Astrocyte (in vitro differentiated cells and primary cell): Measurements from ENCODE around the gene CDO1.

Experiments
- CTCF ChIP-seq: IDR thresholded peaks from 2 replicates; pipeline ENCODE4 v1.5.1; 2011; ENCODE audit warnings: low read depth, mild to moderate bottlenecking, inconsistent platforms, low read length, moderate library complexity; ENCODE audit not compliant: insufficient read depth
- EZH2 ChIP-seq: IDR thresholded peaks from 2 replicates; pipeline ENCODE4 v1.6.1; 2012; ENCODE audit warnings: mild to moderate bottlenecking, low read length, inconsistent platforms; ENCODE audit not compliant: insufficient read depth

GRCh38 chr5:115825948-115826347 lies 9.5 kb upstream of the CDO1 start:
- TF ChIP-seq CTCF = no peak
- TF ChIP-seq EZH2 = no peak
